Thyroid gland (tissue), 4 donors: ENCODE measurements around the gene SPNS1.

Experiments used
- POLR2A ChIP-seq, 2 donors: fragments of 450-650 bp; IDR thresholded peaks; one replicate each; pipeline ENCODE4 v1.6.1; 2017; ENCODE audit warnings: antibody characterized with exemption in 2 of 2, mild to moderate bottlenecking in 2 of 2, moderate library complexity in 1 of 2
- TF ChIP-seq, protein P1 (sequence below), 6 experiments: fragments of 200-600 bp in 3 of 6; fragments of 450-650 bp in 3 of 6; sonication (generic) in 3 of 6; IDR thresholded peaks; one replicate each; pipeline ENCODE4 v1.5.1; 2016 to 2019; ENCODE audit warnings: antibody characterized with exemption in 6 of 6, mild to moderate bottlenecking in 2 of 6, inconsistent platforms in 1 of 6, moderate library complexity in 1 of 6

DNA sequence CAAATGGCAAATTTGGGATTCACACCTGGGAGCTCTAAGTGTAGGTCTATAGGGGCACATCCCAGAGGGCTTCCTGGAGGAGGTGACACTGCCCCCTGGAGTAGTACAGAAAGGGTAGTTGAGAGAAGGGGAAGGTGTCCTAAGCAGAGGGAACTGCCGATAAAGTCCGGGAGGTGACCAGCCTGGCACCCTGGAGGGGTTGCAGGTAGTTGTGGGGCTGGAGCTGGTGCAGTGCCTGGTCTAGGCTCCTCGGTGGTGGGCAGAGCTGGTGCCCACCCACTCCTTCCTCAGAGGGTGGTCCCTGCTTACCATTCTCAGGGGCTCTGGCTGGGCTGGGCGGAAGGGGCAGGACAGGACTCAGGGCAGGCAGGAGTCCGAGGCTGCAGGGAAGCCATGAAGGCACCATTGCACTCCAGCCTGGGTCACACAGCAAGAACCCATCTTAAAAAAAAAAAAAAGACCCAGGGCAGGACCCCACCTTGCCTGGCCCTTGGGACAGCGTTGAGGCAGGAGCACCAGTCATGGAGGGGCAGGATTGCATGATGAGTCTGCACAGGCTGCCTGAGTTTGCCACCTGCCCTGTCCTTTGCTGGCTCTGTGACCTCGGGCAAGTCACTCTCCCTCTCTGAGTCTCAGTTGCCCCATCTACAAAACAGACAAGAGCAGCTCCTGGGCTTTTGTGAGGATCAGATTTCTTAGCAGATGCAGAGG is 54.0 kb downstream of the SPNS1 start:
- TF ChIP-seq POLR2A (IDR thresholded peaks at IDR 0.05), result no peak
- TF ChIP-seq, protein P1, sequence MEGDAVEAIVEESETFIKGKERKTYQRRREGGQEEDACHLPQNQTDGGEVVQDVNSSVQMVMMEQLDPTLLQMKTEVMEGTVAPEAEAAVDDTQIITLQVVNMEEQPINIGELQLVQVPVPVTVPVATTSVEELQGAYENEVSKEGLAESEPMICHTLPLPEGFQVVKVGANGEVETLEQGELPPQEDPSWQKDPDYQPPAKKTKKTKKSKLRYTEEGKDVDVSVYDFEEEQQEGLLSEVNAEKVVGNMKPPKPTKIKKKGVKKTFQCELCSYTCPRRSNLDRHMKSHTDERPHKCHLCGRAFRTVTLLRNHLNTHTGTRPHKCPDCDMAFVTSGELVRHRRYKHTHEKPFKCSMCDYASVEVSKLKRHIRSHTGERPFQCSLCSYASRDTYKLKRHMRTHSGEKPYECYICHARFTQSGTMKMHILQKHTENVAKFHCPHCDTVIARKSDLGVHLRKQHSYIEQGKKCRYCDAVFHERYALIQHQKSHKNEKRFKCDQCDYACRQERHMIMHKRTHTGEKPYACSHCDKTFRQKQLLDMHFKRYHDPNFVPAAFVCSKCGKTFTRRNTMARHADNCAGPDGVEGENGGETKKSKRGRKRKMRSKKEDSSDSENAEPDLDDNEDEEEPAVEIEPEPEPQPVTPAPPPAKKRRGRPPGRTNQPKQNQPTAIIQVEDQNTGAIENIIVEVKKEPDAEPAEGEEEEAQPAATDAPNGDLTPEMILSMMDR (IDR thresholded peaks at IDR 0.05), result no peak
